GM19240 (cell line): ENCODE data around the gene ZCCHC12.
"Not testable (repeated sequence)": the region's sequence is repeated elsewhere in the genome, so short reads cannot be mapped to it uniquely, and the experiment has no call there.

Experiments
- DNase-seq: peaks from one replicate; pipeline ENCODE4 v3.0.0; 2011; ENCODE audit warnings: low spot score; ENCODE audit not compliant: insufficient read length

The ZCCHC12 gene

DNA sequence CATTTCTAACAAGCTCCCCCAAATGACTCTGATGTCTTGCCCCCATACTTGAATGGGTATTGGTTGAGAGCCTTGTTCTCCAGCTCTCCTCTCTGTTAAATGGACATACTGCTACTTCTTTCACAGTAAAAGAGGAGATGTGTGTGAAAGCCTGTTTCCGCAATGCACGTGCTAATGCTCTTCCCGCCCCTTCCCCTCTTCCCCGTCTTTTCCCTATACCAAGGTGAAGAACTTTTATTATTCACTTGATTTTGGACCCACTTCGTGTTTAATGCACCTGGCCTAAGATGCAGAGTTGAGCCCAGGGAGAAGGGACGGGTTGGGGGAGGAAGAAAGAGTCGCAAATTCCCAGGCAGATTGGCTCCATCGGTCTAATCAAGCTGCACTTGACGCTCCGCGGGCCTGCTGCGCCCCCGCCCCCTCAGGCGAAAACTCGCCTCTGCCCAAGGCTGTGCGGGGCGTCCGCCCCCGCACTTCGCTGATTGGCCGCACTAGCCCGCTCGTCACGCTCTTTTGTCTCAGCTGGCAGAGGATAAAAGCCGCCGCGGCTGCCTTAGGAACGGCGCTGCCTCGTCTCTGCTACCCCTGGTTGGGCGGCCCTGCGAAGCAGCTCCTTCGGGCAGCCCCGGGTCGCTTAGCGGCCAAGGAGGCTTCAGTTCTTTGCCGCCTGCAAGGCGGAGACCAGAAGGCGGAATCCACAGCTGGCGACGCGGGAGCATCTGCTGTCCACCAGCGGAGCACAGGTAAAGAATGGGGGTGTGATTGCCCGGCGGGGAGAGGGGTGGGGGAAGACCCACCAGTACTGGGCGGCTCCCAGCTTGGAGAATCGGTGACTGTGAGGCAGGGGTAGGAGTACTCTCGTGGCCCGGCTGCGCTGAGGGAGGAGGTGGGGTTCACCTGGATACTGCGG is at the start of gene ZCCHC12:
ZCCHC12 (plus strand) TSS at position 562 of the 910 bp plus-strand sequence. CDS start 1,421 bp downstream, outside the sequence.
- no peak for DNase-seq

DNA sequence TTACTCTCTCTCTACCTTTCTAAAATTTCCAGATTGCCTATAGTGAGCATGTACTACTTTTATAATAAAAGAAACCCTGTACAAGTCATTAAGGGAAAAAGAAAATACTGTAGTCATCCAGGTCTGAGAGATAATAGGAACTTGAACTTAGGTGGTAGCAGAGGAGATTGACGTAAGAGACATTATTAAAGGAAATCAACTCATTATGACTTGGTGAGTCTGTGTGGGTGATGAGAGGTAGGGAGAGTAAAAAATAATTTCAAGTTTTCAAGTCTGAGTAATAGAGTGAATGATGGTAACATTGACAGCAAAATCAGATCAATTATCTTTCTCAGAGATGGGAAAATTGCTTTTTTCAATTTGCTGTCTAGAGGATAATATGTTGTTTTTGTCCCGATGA is 44.0 kb upstream of the ZCCHC12 start:
- DNase-seq, result no peak

DNA sequence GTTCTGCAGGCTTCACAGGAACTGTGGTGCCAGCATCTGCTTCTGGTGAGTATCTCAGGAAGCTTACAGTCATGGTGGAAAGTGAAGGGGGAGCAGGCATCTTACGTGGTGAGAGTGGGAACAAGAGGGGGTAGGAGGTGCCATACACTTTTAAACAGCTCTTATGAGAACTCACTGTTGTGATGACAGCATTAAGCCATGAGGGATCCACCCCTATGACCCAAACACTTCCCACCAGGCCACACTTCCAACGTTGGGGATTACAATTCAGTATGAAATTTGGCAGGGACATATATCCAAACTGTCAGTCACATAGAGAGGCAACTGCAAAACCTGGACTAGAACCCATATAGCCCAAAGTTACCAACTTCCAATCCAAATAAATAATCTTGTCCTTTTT is 43.1 kb upstream of the ZCCHC12 start:
- DNase-seq, result no peak

DNA sequence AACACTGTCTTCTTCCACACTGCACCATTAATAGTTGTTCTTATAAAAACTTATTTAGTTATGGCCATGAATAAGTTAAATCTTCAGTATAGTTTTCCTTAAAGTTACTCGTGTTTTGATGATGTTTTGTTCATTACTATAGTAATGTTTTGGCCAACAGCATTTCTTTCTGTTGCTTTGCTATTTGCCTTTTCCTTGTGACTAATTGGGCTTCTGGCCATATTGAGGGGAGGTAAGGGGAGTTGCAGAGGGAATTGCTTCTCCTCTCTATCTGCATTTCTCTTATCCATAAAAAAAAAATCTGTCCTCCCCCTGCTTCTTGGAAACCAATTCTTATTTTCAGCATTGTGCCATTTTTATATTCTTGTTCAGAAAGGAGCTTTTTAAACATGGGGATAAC is 42.7 kb upstream of the ZCCHC12 start:
- DNase-seq, result no peak

DNA sequence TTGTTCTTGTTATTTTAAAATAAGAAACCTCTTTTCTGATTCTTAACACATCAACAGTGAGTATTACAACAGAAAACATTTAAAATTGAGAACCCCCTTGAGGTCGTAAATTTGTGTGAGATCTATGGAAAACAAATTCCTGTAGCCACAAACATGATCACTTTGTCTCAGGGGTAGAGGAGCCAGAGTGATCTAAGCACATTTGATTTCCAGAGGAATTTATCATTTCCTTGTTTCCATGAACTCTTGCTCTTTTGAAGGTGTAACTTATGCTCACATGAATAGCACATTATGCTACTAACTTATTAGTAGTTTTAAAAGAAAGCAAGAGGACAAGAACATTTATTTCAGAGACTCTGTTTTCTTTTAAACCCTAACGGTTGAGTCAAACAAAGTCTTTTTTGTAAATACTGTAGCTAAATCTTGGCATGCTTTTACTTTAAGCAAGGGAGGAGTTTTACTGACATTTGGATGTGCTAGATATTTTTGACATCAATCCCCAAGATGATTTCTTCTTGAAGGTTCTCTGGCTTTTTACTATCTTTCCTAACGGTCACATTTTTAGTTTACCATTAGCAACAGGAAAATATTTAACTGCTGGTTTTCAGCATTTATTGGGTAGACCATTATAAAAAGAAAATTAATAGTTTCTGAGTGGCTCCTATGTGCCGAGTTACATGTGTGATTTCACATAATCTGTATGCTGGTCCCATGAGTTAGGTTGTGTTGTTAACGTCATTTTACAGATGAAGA is 27.9 kb upstream of the ZCCHC12 start:
- DNase-seq, result no peak

DNA sequence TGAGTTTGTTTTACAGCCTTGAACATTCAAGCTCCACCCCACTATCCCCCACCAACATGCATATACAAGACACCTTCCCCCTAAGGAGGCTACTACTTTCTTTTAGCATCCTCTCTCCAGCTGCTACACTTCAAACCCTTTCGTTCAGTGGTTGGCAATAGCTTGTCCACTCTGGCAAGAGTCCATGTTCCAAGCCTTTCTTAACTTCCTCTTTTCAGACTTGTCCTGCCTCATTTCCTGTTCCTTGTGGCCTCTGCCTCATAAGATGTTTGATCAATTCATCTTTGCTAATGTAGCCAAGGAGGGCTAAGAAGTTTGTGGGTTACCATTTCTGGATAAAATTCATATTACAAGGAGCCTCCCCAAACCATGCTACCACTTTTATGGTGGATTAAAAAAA is 20.8 kb upstream of the ZCCHC12 start:
- DNase-seq, result no peak

DNA sequence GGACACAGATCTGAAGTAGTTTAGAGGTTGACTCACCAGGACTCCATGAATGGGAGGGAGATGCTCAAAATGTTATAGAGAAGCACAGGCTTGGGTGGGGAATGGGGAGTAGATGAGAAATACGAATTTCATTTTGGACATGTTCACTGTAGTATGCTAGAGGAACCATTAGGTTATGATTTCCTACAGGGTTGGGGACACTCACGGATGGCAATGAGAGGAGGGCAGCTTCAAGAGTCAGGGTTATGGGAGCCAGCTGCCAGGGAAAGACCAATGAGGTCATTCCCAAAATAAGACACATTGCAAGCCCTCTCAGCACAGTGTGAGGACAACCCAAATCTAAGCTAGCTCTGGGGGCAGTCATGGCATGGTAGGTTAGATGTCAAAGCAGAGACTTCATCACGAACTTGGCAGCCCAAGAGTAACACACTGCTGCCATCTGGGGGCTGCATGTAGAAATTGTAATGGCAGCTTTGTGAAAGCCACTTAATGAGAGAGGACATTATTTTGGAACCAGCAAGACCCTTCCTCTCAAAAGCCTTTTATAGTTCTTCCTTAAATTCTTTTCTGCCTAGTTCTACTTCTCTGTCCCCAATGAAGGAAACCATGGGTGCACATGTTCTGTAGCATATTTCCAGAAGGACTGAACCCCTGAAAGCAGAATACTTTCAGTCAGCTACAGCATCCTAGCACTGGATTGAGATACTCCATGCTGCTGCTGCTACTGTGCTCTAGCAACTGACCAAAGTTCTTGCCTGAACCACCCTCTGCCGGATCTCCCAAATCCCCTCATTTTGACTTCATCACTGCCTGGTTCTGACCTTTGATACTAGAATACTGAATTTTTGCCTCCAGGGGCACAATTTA is 16.2 kb upstream of the ZCCHC12 start:
- peak; percentile 19 for DNase-seq

DNA sequence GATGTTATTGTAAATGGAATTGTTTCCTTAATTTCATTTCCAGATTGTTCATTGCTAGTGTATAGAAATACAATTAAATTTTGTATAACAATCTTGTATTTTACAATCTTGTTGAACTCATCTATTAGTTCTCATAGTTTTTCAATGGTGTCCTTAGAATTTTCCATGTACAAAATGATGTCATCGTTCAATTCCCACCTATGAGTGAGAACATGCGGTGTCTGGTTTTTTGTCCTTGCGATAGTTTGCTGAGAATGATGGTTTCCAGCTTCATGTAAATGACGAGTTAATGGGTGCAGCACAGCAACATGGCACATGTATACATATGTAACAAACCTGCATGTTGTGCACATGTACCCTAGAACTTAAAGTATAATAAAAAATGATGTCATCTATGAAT is 6.4 kb upstream of the ZCCHC12 start:
- not testable (repeated sequence) for DNase-seq

DNA sequence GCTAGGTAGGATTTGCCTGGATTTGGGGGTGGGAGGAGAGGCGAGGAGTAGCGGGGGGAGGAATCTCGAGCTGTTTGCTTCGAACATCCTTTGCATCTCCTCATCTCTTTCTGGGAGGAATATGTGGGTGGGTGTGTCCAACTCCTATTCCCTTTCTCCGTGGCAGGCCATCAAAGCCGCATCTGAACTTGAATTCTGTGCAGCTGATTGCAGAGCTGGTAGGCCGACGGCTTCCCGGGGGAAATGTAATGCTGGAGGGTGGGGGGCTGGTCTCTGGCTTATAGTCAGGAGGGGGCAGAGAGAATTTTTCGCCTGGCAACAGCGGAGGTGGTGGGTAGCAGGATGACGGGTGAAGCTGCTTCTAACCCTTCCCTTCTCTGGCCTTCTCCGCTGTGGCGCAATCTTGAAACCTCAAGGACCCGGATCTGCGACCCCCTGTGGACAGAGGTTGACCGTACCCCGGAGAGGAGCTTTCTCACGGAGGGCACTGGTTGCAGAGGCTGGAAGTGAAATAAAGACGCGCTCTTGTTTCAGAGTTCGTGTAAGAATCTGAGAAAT is 628 bp downstream of the ZCCHC12 start:
- no peak for DNase-seq

DNA sequence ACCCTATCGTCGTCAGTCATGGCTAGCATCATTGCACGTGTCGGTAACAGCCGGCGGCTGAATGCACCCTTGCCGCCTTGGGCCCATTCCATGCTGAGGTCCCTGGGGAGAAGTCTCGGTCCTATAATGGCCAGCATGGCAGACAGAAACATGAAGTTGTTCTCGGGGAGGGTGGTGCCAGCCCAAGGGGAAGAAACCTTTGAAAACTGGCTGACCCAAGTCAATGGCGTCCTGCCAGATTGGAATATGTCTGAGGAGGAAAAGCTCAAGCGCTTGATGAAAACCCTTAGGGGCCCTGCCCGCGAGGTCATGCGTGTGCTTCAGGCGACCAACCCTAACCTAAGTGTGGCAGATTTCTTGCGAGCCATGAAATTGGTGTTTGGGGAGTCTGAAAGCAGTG is 1.6 kb downstream of the ZCCHC12 start:
- DNase-seq, result no peak

DNA sequence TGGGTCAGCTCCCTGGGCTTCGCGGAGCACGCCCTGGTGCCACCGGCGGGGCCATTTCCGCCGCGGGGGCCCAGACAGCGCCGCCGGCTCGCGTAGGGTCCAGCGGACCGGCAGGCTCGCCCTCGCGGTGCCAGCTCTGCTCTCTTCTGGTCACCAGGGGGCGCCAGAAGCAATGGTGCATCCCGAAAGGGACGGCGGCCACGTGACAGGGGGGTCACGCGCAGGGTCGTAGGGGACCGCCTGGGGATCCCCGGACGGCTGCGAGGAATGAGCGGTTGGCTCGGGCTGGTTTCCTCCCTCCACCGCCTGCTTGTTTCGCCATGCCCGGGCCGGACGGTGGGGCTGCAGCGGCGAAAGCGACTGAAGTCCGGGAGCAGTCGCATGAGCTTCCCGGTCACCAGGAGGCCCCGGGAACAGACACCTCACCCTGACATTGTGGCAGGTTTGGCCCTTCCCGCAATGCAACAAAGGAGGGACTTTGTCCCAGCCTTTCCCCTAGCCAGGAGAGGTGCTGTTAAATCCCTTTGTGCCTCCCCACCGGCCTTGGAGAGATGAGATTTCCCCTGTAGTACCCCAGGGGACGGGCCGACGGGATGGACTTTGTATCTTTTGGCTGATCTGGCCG is 15.8 kb downstream of the ZCCHC12 start:
- DNase-seq, result peak; percentile 19

DNA sequence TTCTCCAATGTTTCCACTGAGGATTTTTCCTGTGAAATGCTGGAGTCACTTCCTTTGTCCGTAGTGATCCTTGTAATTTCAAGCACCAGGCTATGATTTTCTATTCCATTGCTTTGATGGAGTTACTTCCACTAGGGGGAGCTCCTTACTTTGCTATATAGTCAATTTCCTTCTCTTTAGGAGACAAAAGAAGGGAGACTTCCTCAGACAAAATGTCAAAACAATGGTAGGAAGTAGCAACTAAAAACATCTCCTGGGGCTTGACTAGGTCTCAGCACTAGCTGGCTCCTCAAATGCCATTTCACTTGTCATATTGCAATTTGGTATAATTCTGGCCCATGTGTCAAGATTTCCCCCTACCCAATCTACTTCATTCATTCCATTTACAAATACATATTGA is 24.1 kb downstream of the ZCCHC12 start:
- DNase-seq, result no peak

DNA sequence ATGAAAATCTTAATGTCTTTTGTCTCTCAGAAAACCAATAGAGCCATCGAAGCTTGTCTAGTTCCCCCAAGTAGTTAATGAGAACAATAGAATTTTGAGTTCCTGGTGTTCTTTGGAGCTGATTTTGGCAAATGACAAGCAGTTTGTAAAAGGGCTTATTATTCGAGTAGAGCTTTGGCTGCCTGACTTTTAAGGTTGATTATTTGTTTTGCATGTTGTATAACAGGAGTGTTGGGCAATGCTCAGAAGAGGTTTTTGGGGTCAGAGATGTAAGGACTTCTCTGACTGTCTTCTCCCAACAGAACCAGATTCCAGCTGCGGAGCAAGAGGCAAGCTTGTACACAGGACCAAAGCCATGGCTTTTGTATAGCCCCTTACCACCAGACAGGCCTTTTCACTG is 30.0 kb downstream of the ZCCHC12 start:
- DNase-seq, result no peak

DNA sequence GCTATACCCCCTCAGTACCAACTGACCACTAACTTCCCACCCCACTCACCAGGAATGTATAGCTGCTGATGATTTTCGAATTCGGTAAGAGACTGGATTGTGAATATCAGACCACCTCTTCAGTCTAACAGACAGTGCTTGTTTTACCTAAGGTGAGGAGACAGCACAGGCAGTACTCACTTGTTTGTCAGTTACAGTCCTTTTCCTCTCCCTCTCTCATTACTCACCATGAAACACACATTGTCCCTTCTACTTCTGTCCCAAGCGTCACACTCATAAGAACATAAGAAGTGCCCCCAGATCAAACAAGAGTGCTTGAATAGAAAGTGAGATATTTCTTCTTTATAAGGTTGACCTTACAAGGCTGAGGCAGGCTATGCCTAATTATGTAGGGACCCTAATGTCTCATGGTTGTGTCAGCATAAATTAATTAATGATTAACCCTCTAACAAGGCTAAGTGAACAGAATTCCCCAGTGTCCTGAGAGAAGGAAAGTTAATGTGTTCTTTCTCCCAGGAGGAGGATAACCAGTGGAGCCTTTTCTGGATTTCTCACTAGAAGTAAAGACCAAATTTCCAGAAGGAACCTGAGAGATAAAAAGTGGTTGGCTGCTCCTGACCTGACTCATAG is 32.2 kb downstream of the ZCCHC12 start:
- DNase-seq, result no peak

DNA sequence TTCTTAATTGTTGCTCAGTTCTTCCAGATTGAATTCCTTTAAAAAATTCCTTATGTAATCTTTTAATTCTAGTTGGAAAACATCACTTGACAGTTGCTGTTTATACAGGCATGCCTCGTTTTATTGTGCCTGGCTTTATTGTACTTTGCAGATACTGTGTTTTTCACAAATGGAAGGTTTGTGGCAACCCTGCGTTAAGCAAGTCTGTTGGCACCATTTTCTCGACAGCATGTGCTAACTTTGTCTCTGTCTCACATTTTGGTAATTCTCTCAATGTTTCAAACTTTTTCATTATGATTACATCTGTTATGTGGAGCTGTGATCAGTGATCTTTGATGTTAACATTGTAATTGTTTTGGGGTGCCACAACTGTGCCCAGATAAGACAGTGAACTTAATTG is 33.4 kb downstream of the ZCCHC12 start:
- DNase-seq, result no peak

DNA sequence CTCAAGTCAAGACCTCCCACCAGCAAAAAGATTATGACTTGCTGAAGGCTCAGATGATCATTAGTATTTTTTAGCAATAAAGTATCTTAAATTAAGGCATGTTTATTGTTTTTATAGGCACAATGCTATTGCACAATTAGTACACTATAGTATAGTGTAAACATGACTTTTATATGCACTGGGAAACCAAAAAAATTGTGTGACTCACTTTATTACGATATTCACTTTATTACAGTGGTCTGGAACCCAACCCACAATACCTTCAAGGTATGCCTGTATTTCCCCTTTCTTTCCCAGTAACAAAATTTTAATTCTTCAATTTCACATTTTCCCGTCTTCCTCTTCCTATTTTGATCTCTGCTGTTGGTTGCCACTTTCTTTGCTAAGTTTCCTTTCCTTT is 37.7 kb downstream of the ZCCHC12 start:
- no peak for DNase-seq

DNA sequence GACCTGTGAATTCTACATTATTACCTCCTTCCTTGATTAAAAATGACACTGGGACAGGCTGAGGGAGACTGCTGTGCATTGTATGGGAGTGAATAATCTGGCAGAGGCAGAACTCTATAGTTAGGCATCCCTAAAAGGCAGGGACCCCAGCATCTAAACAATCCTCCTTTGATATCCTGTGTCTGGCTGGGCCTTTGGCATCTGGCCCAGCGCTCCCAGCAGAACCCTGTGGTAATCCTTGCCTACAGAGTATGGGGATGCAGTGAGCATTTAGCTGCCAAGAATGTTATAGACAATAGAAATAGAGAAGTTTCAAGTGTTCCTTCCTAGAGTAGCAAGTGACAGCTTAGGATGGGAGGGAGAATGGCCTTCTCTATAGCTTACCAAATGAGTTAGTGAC is 38.5 kb downstream of the ZCCHC12 start:
- no peak for DNase-seq

DNA sequence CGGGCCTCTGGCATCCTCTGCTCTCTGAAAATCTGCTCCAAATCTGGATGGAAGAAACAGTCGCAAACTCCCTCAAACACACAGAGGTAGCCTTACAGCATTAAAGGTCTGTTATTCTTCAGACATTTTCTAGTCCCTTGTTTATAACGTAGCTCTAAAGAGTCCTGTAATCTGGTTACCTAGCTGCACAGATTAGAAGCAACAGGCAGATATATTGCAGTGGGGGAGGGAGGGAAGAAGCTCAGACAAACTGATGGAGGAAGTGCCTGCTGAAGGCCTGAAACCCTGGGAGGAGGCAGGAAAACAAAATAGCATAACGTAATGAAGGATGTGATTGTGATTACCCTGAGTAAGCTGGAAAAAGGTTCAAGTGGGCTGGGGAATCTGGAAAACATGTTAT is 39.4 kb downstream of the ZCCHC12 start:
- DNase-seq, result no peak

DNA sequence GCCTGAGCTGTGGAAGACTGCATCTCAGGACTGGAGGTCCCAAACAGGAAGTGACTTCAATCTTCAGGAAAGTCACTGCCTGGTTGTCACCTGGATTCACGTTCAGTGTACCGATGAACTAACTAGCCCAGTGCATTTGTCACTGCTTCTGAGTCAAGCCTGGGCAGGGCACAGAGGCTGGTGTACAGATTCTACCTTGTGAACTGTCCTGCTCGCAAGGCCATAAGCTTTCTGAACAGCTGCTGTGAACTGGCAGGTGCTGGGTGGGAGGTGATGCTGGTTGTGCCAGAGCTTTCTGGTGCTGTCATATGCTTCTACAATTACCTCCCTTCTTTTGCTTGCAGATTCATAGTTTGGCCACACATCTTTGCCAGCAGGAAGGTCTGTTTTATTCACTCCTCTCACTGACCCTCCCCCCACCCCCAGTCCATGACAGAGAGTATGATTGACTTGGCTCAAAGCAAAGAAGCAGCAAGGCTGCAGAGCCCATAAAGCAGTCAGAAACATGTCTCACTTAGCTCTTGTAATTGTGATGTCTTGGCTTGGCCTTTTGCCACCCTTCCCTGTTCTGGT is 40.5 kb downstream of the ZCCHC12 start:
- DNase-seq, result no peak

DNA sequence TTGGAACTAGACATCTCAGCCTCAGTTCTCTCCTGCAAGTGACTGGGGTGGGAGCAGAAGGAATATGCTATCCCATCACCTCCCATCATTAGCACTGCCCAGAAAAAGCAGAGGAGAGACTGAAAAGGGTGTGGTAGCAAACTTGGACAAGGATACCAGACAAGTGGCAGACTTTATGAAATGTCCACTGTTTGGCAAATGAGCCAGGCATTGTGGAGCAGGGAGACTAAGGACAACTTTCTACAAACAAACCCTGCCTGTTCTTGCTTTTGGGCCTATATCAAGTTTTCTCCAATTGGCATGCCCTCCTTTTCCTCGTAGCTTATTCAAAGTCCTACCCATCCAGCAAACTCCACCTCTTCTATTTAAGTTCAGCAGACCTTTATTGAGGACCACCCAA is 41.6 kb downstream of the ZCCHC12 start:
- DNase-seq, result no peak
